K562 (cell line): ENCODE data around the gene E2F1.

Experiments
- EZH2 ChIP-seq: IDR thresholded peaks from 2 replicates; pipeline ENCODE4 v1.6.1; 2012; ENCODE audit warnings: low read depth, mild to moderate bottlenecking, inconsistent platforms, low read length, borderline replicate concordance
- FOXM1 ChIP-seq, 2 experiments: fragments of 450-650 bp in 1 of 2; sonication (generic) in 1 of 2; formaldehyde crosslinking in 1 of 2; IDR thresholded peaks; 2 replicates each; pipeline versions ENCODE4 v1.6.1 to v1.9.0; 2017 to 2022; ENCODE audit warnings: low read depth in 2 of 2, mild to moderate bottlenecking in 2 of 2, missing genetic modification reagents in 1 of 2, moderate library complexity in 1 of 2
- HDAC2 ChIP-seq: fragments of 450-650 bp; IDR thresholded peaks from 2 replicates; pipeline ENCODE4 v1.6.1; 2016; ENCODE audit warnings: mild to moderate bottlenecking
- KLF6 ChIP-seq: fragments of 250-450 bp; sonication (Bioruptor Pico); IDR thresholded peaks from 2 replicates; pipeline ENCODE4 v1.4.0; 2020; ENCODE audit warnings: mild to moderate bottlenecking, moderate library complexity, borderline replicate concordance
- MXI1 ChIP-seq: IDR thresholded peaks from 2 replicates; pipeline ENCODE4 v1.6.1; 2011; ENCODE audit warnings: low read depth, mild to moderate bottlenecking, improper control_type of control experiment, low read length
- NR1H2 ChIP-seq: sonication (generic); formaldehyde crosslinking; IDR thresholded peaks from 2 replicates; pipeline ENCODE4 v1.4.0; 2020; ENCODE audit warnings: mild to moderate bottlenecking, missing genetic modification reagents
- SMAD1 ChIP-seq: fragments of 150-350 bp; IDR thresholded peaks from 2 replicates; pipeline ENCODE4 v1.6.1; 2014; ENCODE audit warnings: low read length, low read depth; ENCODE audit not compliant: partially characterized antibody
- SOX6 ChIP-seq: fragments of 450-650 bp; IDR thresholded peaks from 2 replicates; pipeline ENCODE4 v1.6.1; 2014; ENCODE audit warnings: mild to moderate bottlenecking
- SRF ChIP-seq, 2 experiments: fragments of 250-450, 450-650 bp in 1 of 2; sonication (Bioruptor Pico) in 1 of 2; sonication (generic) in 1 of 2; formaldehyde crosslinking; IDR thresholded peaks; 2 replicates each; pipeline versions ENCODE4 v1.5.0 to v1.5.1; 2020 to 2022; ENCODE audit warnings: mild to moderate bottlenecking in 1 of 2, missing genetic modification reagents in 1 of 2
- SRSF3 ChIP-seq: fragments of 200-400 bp; formaldehyde crosslinking; IDR thresholded peaks from 2 replicates; pipeline ENCODE4 v1.6.1; 2016; ENCODE audit warnings: mild to moderate bottlenecking, low read length, moderate library complexity; ENCODE audit not compliant: insufficient read depth
- TF ChIP-seq, protein P1 (sequence below), 2 experiments: fragments of 450-650 bp; conservative IDR thresholded peaks; 2 replicates each; pipeline ENCODE4 v1.6.1; 2017; ENCODE audit warnings: mild to moderate bottlenecking in 2 of 2, moderate library complexity in 2 of 2
- TF ChIP-seq, protein P2 (sequence below), 3 experiments: IDR thresholded peaks in 2 of 3; conservative IDR thresholded peaks in 1 of 3; 2 replicates each; pipeline ENCODE4 v1.5.1; 2011 to 2012; ENCODE audit warnings: low read length in 3 of 3, mild to moderate bottlenecking in 3 of 3, control low read depth in 2 of 3, improper control_type of control experiment in 1 of 3, inconsistent platforms in 1 of 3, low read depth in 1 of 3, mixed read lengths in 1 of 3, moderate library complexity in 1 of 3; ENCODE audit not compliant: insufficient read depth in 2 of 3
- TF ChIP-seq, protein P3 (sequence below): IDR thresholded peaks from 3 replicates; pipeline ENCODE4 v1.6.1; 2011; ENCODE audit warnings: borderline replicate concordance, mild to moderate bottlenecking, moderate library complexity; ENCODE audit not compliant: insufficient read length; ENCODE audit errors: extremely low read depth
- TF ChIP-seq, protein P4 (sequence below): fragments of 450-650 bp; formaldehyde crosslinking; IDR thresholded peaks from 2 replicates; pipeline ENCODE4 v1.4.0; 2020; ENCODE audit warnings: mild to moderate bottlenecking, moderate library complexity

DNA sequence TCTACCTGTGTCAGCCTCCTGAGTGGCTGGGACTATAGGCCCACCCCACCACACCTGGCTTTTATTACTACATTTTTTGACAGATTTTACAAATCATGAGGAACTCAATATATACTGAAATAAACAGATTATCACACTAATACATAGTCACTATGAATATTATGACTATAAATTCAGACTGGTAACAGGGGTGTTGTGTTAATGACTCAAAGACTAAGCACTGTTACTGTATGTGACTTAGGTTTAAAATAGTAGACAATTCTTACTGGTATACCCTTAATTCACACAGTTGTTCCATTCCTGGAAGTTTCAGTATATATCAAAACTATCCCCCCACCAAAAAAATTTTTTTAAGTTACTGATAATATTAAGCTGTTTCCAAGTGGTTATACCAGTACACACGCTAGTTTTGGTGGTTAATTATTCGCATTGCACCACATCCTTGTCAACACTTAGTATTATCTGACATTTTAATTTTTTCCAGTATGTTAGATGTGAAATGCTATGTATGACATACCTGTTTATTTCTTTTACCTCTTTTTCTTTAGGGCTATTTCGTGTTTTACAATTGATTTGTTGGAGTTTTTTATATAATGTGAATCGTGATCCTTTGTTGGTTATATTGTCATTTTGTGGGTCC is 58.5 kb downstream of the E2F1 start:
- TF ChIP-seq, protein P1, sequence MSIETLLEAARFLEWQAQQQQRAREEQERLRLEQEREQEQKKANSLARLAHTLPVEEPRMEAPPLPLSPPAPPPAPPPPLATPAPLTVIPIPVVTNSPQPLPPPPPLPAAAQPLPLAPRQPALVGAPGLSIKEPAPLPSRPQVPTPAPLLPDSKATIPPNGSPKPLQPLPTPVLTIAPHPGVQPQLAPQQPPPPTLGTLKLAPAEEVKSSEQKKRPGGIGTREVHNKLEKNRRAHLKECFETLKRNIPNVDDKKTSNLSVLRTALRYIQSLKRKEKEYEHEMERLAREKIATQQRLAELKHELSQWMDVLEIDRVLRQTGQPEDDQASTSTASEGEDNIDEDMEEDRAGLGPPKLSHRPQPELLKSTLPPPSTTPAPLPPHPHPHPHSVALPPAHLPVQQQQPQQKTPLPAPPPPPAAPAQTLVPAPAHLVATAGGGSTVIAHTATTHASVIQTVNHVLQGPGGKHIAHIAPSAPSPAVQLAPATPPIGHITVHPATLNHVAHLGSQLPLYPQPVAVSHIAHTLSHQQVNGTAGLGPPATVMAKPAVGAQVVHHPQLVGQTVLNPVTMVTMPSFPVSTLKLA (conservative IDR thresholded peaks at IDR 0.05): no peak
- TF ChIP-seq NR1H2 (no peak), HDAC2 (no peak), FOXM1 (IDR thresholded peaks at IDR 0.05; ENCODE audit: low read depth) (no peak), FOXM1 (CRISPR knock-in tag; IDR thresholded peaks at IDR 0.05; ENCODE audit: low read depth) (no peak), SRF (CRISPR knock-in tag; IDR thresholded peaks at IDR 0.05) (no peak), SOX6 (no peak), MXI1 (no peak), SRSF3 (no peak), SMAD1 (no peak), EZH2 (no peak), KLF6 (CRISPR knock-in tag) (no peak)
- TF ChIP-seq, protein P2, sequence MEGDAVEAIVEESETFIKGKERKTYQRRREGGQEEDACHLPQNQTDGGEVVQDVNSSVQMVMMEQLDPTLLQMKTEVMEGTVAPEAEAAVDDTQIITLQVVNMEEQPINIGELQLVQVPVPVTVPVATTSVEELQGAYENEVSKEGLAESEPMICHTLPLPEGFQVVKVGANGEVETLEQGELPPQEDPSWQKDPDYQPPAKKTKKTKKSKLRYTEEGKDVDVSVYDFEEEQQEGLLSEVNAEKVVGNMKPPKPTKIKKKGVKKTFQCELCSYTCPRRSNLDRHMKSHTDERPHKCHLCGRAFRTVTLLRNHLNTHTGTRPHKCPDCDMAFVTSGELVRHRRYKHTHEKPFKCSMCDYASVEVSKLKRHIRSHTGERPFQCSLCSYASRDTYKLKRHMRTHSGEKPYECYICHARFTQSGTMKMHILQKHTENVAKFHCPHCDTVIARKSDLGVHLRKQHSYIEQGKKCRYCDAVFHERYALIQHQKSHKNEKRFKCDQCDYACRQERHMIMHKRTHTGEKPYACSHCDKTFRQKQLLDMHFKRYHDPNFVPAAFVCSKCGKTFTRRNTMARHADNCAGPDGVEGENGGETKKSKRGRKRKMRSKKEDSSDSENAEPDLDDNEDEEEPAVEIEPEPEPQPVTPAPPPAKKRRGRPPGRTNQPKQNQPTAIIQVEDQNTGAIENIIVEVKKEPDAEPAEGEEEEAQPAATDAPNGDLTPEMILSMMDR (IDR thresholded peaks at IDR 0.05 in 2 of 3, conservative IDR thresholded peaks at IDR 0.05 in 1 of 3; ENCODE audit: insufficient read depth in 2 of 3, low read depth in 1 of 3, low read length in 3 of 3): no peak
- TF ChIP-seq, protein P3, sequence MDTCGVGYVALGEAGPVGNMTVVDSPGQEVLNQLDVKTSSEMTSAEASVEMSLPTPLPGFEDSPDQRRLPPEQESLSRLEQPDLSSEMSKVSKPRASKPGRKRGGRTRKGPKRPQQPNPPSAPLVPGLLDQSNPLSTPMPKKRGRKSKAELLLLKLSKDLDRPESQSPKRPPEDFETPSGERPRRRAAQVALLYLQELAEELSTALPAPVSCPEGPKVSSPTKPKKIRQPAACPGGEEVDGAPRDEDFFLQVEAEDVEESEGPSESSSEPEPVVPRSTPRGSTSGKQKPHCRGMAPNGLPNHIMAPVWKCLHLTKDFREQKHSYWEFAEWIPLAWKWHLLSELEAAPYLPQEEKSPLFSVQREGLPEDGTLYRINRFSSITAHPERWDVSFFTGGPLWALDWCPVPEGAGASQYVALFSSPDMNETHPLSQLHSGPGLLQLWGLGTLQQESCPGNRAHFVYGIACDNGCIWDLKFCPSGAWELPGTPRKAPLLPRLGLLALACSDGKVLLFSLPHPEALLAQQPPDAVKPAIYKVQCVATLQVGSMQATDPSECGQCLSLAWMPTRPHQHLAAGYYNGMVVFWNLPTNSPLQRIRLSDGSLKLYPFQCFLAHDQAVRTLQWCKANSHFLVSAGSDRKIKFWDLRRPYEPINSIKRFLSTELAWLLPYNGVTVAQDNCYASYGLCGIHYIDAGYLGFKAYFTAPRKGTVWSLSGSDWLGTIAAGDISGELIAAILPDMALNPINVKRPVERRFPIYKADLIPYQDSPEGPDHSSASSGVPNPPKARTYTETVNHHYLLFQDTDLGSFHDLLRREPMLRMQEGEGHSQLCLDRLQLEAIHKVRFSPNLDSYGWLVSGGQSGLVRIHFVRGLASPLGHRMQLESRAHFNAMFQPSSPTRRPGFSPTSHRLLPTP: no peak
- TF ChIP-seq, protein P4, sequence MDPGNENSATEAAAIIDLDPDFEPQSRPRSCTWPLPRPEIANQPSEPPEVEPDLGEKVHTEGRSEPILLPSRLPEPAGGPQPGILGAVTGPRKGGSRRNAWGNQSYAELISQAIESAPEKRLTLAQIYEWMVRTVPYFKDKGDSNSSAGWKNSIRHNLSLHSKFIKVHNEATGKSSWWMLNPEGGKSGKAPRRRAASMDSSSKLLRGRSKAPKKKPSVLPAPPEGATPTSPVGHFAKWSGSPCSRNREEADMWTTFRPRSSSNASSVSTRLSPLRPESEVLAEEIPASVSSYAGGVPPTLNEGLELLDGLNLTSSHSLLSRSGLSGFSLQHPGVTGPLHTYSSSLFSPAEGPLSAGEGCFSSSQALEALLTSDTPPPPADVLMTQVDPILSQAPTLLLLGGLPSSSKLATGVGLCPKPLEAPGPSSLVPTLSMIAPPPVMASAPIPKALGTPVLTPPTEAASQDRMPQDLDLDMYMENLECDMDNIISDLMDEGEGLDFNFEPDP (CRISPR knock-in tag): no peak
